Subcutaneous adipose tissue (tissue), 4 donors: ENCODE results near the gene AFF3. TPM values are rescaled to one million over a fixed set of nuclear protein-coding genes. Genes with fewer than 3 reads are reported as not detected.

Experiments
- CTCF ChIP-seq: fragments of 450-650 bp; IDR thresholded peaks from one replicate; pipeline ENCODE4 v1.5.1; 2016; ENCODE audit warnings: low read depth, mild to moderate bottlenecking, control low read depth, antibody characterized with exemption, moderate library complexity
- total RNA-seq, 4 donors: library from RNA; depleted of rRNA; stranded (reverse); fragments of >200 nt; gene quantifications; one replicate each; pipeline ENCODE4 v1.1.0, GENCODE V29; 2016

AFF3 gene
- total RNA-seq, 4 donors from 2014 or later = 2.5 to 6.2 (median 5.6) TPM

GRCh38 chr2:99974275-99974674 lies 168.1 kb downstream of the AFF3 start:
- TF ChIP-seq CTCF = no peak

GRCh38 chr2:99971326-99971900 lies 171.0 kb downstream of the AFF3 start:
- TF ChIP-seq CTCF = no peak

- no peak for TF ChIP-seq CTCF
These were observed 172.0 kb downstream of the AFF3 start for GRCh38 chr2:99970292-99970868.

GRCh38 chr2:99961196-99961913 lies 181.0 kb downstream of the AFF3 start:
- TF ChIP-seq CTCF = no peak

- no peak for TF ChIP-seq CTCF
These were observed 181.6 kb downstream of the AFF3 start for GRCh38 chr2:99960790-99961189.

- TF ChIP-seq CTCF = no peak
These were observed 182.1 kb downstream of the AFF3 start for GRCh38 chr2:99960291-99960690.

GRCh38 chr2:99959261-99960014 lies 183.0 kb downstream of the AFF3 start:
- TF ChIP-seq CTCF = no peak
